NCI-H1436 (cell line): ENCODE measurements around the gene HSD17B11.
A peak's percentile ranks its signal among the peaks of the same experiment; 100 is the strongest.
"Not testable (repeated sequence)": the region's sequence is repeated elsewhere in the genome, so short reads cannot be mapped to it uniquely, and the experiment has no call there.

Source experiments
- DNase-seq: peaks from one replicate; lab custom pipeline; 2025; lab: John Stamatoyannopoulos, UW

The HSD17B11 gene

DNA sequence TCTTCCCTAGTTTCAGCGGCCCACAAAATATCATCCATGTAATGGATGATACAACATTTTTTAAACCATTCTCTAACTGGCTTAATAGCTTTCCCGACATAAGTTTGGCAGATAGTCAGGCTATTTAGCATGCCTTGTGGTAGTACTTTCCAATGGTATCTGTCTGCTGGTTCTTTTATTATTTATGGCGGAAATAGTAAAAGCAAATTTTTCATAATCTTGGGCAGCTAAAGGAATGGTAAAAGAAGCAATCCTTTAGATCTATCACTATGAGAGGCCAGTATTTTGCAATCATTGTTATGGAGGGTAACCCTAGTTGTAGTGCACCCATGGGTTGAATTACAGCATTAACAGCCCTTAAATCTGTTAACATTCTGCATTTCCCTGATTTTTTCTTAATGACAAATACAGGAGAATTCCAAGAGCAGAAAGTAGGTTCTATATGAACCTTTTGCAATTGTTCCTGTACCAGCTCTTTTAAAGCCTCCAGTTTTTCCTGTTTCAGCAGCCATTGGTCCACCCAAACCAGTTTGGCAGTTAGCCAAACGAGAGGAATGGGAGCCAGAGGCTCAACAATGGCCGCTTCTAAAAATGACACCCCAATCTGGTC lies 14.3 kb upstream of the HSD17B11 start:
- no peak for DNase-seq

DNA sequence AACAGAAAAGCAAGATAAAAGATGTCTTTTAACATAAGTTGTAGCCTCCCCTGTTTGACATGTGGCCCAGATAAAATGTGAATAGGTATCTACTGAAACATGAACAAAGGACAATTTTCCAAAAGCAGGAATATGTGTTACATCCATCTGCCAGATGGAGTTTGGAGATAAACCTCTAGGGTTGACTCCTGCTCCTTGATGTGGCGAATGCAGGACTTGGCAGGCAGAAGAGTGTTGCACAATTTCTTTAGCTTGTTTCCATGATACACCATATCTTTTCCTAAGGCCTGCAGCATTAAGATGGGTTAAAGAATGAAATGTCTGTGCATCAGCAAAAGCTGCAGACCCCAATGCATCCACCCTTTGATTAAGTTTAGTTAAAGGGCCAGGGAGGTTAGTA lies 12.7 kb upstream of the HSD17B11 start:
- DNase-seq = not testable (repeated sequence)

- DNase-seq = no peak
Measured at GRCh38 chr4:87399954-87400353, 9.0 kb upstream of the HSD17B11 start.

GRCh38 chr4:87399148-87399547 lies 8.2 kb upstream of the HSD17B11 start:
- no peak for DNase-seq

DNA sequence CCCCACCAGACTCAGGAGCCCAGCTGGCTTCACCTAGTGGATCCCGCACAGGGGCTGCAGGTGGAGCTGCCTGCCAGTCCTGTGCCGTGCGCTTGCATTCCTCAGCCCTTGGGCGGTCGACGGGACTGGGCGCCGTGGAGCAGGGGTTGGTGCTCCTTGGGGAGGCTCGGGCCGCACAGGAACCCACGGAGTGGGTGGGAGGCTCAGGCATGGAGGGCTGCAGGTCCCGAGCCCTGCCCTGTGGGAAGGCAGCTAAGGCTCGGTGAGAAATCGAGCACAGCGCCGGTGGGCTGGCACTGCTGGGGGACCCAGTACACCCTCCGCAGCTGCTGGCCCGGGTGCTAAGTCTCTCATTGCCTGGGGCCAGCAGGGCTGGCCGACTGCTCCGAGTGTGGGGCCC lies 4.9 kb upstream of the HSD17B11 start:
- not testable (repeated sequence) for DNase-seq

DNA sequence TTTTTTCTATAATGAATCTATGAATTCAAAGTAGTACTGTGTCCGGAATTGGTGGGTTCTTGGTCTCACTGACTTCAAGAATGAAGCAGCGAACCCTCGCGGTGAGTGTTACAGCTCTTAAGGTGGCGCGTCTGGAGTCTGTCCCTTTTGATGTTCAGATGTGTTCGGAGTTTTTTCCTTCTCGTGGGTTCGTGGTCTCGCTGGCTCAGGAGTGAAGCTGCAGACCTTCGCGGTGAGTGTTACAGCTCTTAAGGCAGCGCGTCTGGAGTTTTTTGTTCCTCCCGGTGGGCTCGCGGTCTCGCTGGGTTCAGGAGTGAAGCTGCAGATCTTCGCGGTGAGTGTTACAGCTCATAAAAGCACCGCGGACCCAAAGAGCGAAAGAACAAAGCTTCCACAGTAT lies 4.1 kb upstream of the HSD17B11 start:
- DNase-seq = not testable (repeated sequence)

DNA sequence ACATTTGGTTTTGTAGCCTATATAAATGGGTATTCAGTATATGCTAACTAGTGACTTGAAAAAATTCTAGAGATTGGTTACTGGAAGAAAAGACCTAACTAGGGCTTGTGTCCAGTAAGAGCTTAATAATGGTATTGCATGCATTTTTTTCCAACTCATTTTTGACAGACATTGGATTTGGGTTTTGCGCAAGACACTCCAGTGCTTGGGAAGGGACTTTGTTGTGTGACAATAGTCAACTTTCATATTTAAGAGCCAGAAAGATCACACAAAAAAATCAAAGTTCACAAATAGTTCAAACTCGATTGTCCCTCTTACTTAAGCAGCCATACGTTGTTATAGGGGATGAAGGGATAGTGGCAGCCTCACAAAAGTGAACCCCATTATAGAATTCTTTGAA lies 1.2 kb upstream of the HSD17B11 start:
- no peak for DNase-seq

GRCh38 chr4:87391576-87392054 lies 627 bp upstream of the HSD17B11 start:
- no peak for DNase-seq

GRCh38 chr4:87390551-87390890 lies 467 bp downstream of the HSD17B11 start:
- DNase-seq = no peak

- DNase-seq = not testable (repeated sequence)
Measured at GRCh38 chr4:87390055-87390454, 933 bp downstream of the HSD17B11 start.

DNA sequence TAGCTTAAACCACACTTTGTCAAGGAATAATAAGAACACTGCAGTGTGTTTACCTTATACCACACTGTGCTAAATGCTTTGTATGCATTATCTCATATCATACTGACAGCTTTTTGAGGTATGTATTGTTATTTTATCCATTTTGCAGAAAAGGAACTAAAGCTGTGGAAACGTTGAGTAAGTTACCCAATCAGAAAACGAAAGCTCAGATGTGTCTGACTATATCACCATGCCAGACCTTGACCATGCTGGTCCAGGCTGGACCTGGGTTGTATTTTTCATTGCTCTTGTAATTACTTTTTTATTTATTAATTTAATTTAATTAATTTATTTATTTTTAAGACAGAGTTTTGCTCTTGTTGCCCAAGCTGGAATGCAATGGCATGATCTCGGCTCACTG lies 2.1 kb downstream of the HSD17B11 start:
- no peak for DNase-seq

DNA sequence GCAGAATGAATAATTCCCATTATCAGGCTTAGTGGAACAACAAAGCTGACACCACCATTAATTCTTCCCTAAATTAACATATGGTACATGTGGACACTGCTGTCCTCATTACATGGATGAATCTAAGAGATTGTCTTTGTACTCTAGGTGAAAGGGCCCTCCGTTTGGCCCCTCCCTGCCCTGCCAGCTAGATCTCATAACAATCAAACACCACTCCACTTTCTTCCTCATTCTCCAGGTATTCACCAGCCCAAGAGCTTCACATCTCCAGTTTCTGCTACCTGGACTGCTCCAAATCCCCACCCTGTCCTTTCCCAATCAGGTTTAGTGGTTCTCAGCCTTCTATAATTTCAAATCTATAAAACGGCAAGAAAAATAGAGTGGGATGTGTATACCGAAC lies 3.8 kb downstream of the HSD17B11 start:
- DNase-seq = no peak

DNA sequence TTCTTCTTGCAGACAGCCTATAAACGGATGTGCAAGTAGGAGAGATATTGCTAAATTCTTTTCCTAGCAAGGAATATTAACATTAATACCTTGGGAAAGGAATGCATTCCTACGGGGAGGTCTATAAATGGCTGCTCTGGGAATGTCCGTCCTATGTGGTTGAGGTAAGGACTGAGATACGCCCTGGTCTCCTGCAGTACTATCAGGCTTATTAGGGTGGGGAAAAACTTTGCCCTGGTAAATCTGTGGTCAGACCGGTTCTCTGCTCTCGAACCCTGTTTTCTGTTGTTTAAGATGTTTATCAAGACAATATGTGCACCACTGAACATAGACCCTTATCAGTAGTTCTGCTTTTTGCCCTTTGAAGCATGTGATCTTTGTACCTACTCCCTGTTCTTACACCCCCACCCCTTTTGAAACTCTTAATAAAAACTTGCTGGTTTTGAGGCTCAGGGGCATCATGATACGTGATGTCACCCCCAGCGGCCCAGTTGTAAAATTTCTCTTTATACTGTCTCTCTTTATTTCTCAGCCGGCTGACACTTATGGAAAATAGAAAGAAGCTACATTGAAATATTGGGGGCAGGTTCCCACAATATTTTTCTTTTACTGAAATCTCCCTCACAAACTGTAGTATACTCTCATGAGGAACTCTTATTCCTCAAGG lies 6.4 kb downstream of the HSD17B11 start:
- not testable (repeated sequence) for DNase-seq

DNA sequence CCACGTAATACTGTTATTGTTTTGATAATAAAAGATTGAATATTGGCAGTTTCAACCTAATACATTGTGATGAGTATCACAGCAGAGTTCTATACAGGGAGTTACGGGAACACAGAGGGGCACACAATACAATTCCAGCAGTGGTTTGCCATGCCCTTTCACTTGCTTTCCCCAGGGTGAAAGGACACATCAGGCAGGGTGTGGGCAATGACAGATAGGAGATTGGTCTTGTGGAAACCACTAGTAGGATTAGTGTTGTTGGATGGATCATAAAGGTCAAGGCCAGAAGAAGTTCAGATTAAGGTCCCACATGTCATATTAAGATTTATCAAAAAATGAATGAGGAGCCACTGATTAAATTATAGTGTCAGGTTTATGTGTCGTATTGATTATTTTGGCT lies 8.1 kb downstream of the HSD17B11 start:
- no peak for DNase-seq

DNA sequence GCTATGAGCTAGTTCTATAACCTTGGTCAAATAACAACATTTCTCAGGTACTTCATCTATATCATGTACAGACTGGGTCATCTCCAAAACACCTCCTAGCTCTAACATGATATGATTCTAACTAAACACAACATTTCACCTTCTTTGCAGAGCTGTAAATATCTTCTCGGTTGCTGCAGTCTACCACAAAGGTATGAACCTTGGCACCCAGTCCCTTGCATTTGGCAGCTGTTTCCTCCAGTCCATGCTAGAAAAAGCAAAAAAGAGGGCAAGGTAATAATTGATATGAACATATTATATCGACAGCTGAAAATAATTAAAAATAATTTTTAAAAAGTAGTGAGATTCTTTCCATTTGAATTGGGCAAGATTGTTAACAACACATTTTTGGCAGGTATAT lies 8.9 kb downstream of the HSD17B11 start:
- no peak for DNase-seq

GRCh38 chr4:87377816-87378215 lies 13.2 kb downstream of the HSD17B11 start:
- no peak for DNase-seq

GRCh38 chr4:87375719-87376291 lies 15.2 kb downstream of the HSD17B11 start:
- DNase-seq = peak; percentile 4

GRCh38 chr4:87370068-87370467 lies 20.9 kb downstream of the HSD17B11 start:
- no peak for DNase-seq

GRCh38 chr4:87366521-87367162 lies 24.3 kb downstream of the HSD17B11 start:
- DNase-seq = no peak

GRCh38 chr4:87365348-87365747 lies 25.6 kb downstream of the HSD17B11 start:
- DNase-seq = no peak

DNA sequence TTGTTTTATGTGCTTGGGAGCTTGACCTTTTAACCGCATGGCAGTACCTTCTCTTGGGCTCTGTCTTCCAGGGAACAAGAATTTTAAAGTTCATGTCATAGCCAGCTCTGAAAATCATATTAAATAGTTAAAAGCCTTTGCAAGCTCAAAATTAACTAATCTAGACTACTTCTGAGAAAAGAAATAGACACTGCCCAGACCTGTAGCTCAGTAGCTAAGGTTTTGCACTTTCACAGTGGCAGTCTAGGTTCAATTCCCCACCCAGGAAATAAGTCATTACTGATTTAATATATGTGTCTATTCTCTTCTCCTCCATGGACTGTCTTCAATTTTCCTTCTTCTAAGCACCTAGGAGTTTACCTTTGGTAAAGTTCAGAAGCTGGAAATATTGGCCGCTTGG lies 27.4 kb downstream of the HSD17B11 start:
- DNase-seq = no peak

- no peak for DNase-seq
Measured at GRCh38 chr4:87360338-87360935, 30.6 kb downstream of the HSD17B11 start.

- no peak for DNase-seq
Measured at GRCh38 chr4:87359258-87359657, 31.7 kb downstream of the HSD17B11 start.
